ENCODE measurements around the gene CMPK2. TPM values are rescaled to one million over a fixed set of nuclear protein-coding genes. Genes with fewer than 3 reads are reported as not detected.

The CMPK2 gene
- total and polyA plus RNA-seq, 2 experiments from 2014 or later: 0.54 to 0.61 TPM

DNA sequence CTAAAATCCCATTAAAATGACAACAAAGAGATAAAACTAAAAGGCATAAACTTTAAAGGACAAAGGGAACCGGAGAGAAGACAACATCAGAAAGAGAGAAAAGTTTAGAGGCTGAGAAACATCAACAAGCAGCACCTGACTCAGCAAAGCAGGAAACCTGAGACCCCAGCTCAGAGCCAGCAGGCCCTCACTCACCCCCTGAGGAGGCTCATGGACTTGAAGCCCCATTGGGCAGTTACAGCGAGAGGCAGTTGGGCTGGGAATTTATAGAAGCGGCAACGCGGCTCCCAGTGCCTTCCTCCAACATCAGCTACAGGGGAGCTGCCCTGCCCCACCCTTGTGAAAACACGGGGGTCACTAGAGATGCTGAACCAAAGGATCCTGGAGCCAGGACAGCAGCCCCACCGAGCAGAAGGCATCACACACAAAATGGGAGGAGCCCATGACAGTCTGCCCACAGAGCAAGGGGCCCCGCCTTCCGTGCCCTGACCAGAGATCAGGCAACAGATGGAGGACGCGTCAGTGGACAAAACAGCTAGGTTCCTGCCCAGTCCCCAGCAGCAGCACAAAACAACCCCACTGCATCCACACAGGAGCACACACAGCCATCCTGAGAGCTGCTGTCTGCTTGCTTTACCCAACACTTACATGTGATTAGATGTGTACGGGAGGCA is 52.7 kb downstream of the CMPK2 start:
- Histone ChIP-seq H3K27me3 (no peaks in the 10 kb centered on the region), H3K9me3 (ENCODE audit: low read depth) (no peaks in the 10 kb centered on the region), H3K36me3 (no peaks in the 10 kb centered on the region), H3K4me3 (no peak overlapping the region), H3K27ac (no peak overlapping the region), H3K4me1 (ENCODE audit: low read depth) (no peaks in the 10 kb centered on the region)
- no peak for DNase-seq (ENCODE audit: low read depth in 1 of 2, low spot score in 1 of 2)
- TF ChIP-seq, protein P1, sequence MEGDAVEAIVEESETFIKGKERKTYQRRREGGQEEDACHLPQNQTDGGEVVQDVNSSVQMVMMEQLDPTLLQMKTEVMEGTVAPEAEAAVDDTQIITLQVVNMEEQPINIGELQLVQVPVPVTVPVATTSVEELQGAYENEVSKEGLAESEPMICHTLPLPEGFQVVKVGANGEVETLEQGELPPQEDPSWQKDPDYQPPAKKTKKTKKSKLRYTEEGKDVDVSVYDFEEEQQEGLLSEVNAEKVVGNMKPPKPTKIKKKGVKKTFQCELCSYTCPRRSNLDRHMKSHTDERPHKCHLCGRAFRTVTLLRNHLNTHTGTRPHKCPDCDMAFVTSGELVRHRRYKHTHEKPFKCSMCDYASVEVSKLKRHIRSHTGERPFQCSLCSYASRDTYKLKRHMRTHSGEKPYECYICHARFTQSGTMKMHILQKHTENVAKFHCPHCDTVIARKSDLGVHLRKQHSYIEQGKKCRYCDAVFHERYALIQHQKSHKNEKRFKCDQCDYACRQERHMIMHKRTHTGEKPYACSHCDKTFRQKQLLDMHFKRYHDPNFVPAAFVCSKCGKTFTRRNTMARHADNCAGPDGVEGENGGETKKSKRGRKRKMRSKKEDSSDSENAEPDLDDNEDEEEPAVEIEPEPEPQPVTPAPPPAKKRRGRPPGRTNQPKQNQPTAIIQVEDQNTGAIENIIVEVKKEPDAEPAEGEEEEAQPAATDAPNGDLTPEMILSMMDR (IDR thresholded peaks at IDR 0.05; ENCODE audit: low read depth, low read length): no peak

DNA sequence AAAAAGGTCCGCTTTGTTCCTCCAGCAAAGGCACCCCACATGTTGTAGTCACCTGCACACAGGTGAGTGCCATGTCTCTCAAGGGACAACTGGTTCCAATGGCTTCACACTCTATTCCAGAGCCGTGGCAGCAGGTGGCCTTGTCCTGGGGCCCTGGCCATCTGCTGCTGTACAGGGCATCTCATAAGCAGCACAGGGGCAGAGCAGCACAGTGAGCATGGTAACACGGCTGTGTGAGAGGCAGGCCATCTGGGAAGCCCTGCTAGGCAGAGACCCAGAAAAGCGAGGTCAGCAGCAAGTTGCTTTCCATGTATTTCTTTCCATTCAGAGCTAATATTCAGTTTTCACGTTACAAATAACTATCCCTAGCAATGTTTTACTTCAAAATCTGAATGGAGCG is 54.7 kb downstream of the CMPK2 start:
- Histone ChIP-seq H3K9me3 (ENCODE audit: low read depth) (no peaks in the 10 kb centered on the region), H3K27ac (no peak overlapping the region)
- TF ChIP-seq, protein P1 (IDR thresholded peaks at IDR 0.05; ENCODE audit: low read depth, low read length): no peak

DNA sequence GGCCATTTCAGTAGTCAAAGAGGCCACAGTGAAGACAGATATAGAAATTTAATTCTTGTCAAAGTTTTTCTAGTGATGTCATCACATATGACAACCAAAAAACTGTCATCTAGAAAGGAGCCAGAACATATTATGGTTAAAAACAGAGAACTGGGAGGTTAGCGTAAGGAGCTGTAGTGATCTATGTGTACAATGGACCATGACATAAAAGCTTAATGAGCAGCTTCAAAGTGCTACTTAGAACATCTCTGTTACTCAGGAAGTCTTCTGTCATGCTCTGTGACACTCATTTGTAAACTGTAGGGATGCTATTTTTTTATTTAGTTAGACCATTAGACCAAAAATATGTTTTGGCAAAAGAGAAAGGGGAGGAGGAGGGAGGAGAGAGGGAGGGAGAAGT is 57.3 kb downstream of the CMPK2 start:
- Histone ChIP-seq H3K9me3 (ENCODE audit: low read depth) (no peaks in the 10 kb centered on the region), H3K27me3 (no peaks in the 10 kb centered on the region), H3K4me1 (ENCODE audit: low read depth) (no peaks in the 10 kb centered on the region), H3K4me3 (no peak overlapping the region), H3K27ac (no peak overlapping the region), H3K36me3 (no peaks in the 10 kb centered on the region)
- TF ChIP-seq, protein P1 (IDR thresholded peaks at IDR 0.05; ENCODE audit: low read depth, low read length): no peak
- DNase-seq (ENCODE audit: low read depth in 1 of 2, low spot score in 1 of 2): no peak

More for the DNA sequence above, 54.7 kb downstream of the CMPK2 start:
- H3K27me3 ChIP-seq: no peaks in the 10 kb centered on the region
- H3K4me3 ChIP-seq: no peak overlapping the region
- no peak for DNase-seq (ENCODE audit: low read depth in 1 of 2, low spot score in 1 of 2)
- no peaks in the 10 kb centered on the region for H3K4me1 ChIP-seq (ENCODE audit: low read depth)
- no peaks in the 10 kb centered on the region for H3K36me3 ChIP-seq

DNA sequence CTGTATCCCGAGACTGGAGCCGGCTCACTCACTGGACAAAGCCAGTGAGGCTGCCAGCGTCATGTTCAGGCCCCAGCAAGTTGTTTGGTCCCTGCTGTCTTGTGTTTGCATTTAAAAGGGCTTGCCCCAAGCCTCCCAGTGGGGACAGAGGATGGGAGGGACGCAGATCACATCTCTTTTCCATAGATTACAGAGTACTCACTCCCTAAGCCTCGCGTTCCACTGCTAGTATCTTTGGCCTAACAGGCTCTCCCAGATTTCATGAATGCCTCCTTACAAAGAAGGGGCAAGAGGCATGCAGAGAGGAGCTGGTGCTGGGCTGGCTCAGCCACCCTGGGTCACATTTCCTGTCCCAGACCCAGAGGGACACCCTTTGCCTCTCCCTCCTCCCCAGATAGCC is 59.1 kb downstream of the CMPK2 start:
- Histone ChIP-seq H3K4me3 (no peak overlapping the region), H3K36me3 (no peaks in the 10 kb centered on the region), H3K9me3 (ENCODE audit: low read depth) (no peaks in the 10 kb centered on the region), H3K4me1 (ENCODE audit: low read depth) (no peaks in the 10 kb centered on the region), H3K27ac (no peak overlapping the region), H3K27me3 (no peaks in the 10 kb centered on the region)
- no peak for DNase-seq (ENCODE audit: low read depth in 1 of 2, low spot score in 1 of 2)
- TF ChIP-seq, protein P1 (IDR thresholded peaks at IDR 0.05; ENCODE audit: low read depth, low read length): no peak

DNA sequence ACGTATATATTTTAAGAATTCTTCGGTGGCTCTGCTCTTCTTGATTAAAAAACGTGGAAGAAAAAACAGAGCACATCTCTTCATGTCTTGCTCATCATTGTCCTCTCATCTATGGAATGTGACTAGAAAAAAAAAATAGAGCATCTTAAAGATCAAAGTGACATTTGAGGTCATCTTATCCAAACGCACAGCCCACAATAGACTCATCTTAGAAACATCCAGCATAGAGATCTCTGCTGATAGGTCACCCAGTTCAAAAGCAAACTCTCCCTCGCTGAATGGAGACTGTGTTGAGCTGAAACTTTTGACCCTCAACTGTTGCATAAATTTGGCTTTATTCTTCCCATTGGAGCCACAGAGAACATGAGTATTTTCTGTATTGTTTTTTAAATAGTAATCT is 65.2 kb downstream of the CMPK2 start:
- H3K27ac ChIP-seq: no peak overlapping the region
- H3K27me3 ChIP-seq: no peaks in the 10 kb centered on the region
- H3K4me3 ChIP-seq: no peak overlapping the region
- no peaks in the 10 kb centered on the region for H3K9me3 ChIP-seq (ENCODE audit: low read depth)
- DNase-seq (ENCODE audit: low read depth in 1 of 2, low spot score in 1 of 2): no peak
- TF ChIP-seq, protein P1 (IDR thresholded peaks at IDR 0.05; ENCODE audit: low read depth, low read length): no peak
- H3K36me3 ChIP-seq: no peaks in the 10 kb centered on the region
- no peaks in the 10 kb centered on the region for H3K4me1 ChIP-seq (ENCODE audit: low read depth)

Other genes starting within 250 kb of the CMPK2 start
- 0.12 and 0.28 TPM in 2 replicates for gene RSAD2, start 11.9 kb upstream of the CMPK2 start, total RNA-seq
- 0.52 and 0.65 TPM in 2 replicates for gene RSAD2, start 11.9 kb upstream of the CMPK2 start, polyA plus RNA-seq
- gene RNF144A, start 51.5 kb upstream of the CMPK2 start, total RNA-seq: 23.2 and 24.1 TPM in 2 replicates
- gene RNF144A, start 51.5 kb upstream of the CMPK2 start, polyA plus RNA-seq: 6.3 and 12.4 TPM in 2 replicates